ENCODE results near the gene IFITM5.
"Not testable (repeated sequence)": the region's sequence is repeated elsewhere in the genome, so short reads cannot be mapped to it uniquely, and the experiment has no call there.

IFITM5 gene

GRCh38 chr11:329886-330253 lies 30.5 kb upstream of the IFITM5 start:
- H3K4me3 ChIP-seq (ENCODE audit: low read depth, low read length), result no peak overlapping the region
- no peak for DNase-seq (ENCODE audit: low read depth)

- H3K4me3 ChIP-seq (ENCODE audit: low read depth, low read length); DNase-seq (ENCODE audit: low read depth): not testable (repeated sequence)
These were observed 29.3 kb upstream of the IFITM5 start for GRCh38 chr11:328516-329100.

- no peak for DNase-seq (ENCODE audit: low read depth)
- no peak overlapping the region for H3K4me3 ChIP-seq (ENCODE audit: low read depth, low read length)
These were observed 28.7 kb upstream of the IFITM5 start for GRCh38 chr11:328012-328411.

- no peak for DNase-seq (ENCODE audit: low read depth)
- H3K4me3 ChIP-seq (ENCODE audit: low read depth, low read length), result no peak overlapping the region
These were observed 28.2 kb upstream of the IFITM5 start for GRCh38 chr11:327581-327923.

- H3K4me3 ChIP-seq (ENCODE audit: low read depth, low read length), result no peak overlapping the region
- DNase-seq (ENCODE audit: low read depth), result no peak
These were observed 27.7 kb upstream of the IFITM5 start for GRCh38 chr11:326842-327580.

GRCh38 chr11:326592-326841 lies 27.2 kb upstream of the IFITM5 start:
- no peak overlapping the region for H3K4me3 ChIP-seq (ENCODE audit: low read depth, low read length)
- no peak for DNase-seq (ENCODE audit: low read depth)

- H3K4me3 ChIP-seq (ENCODE audit: low read depth, low read length), result no peak overlapping the region
- DNase-seq (ENCODE audit: low read depth), result no peak
These were observed 26.7 kb upstream of the IFITM5 start for GRCh38 chr11:325796-326591.

GRCh38 chr11:324593-325517 lies 25.5 kb upstream of the IFITM5 start:
- H3K4me3 ChIP-seq (ENCODE audit: low read depth, low read length); DNase-seq (ENCODE audit: low read depth): not testable (repeated sequence)

GRCh38 chr11:324156-324555 lies 24.8 kb upstream of the IFITM5 start:
- no peak for DNase-seq (ENCODE audit: low read depth)
- H3K4me3 ChIP-seq (ENCODE audit: low read depth, low read length), result no peak overlapping the region

- not testable (repeated sequence) for DNase-seq (ENCODE audit: low read depth)
- peak overlapping the region; percentile 71 for H3K4me3 ChIP-seq (ENCODE audit: low read depth, low read length)
These were observed 20.6 kb upstream of the IFITM5 start for GRCh38 chr11:319888-320273.

- not testable (repeated sequence) for DNase-seq (ENCODE audit: low read depth)
- peak overlapping the region; percentile 71 for H3K4me3 ChIP-seq (ENCODE audit: low read depth, low read length)
These were observed 20.0 kb upstream of the IFITM5 start for GRCh38 chr11:319121-319887.

- DNase-seq (ENCODE audit: low read depth), result not testable (repeated sequence)
- peak overlapping the region; percentile 71 for H3K4me3 ChIP-seq (ENCODE audit: low read depth, low read length)
These were observed 19.2 kb upstream of the IFITM5 start for GRCh38 chr11:318405-319120.

- not testable (repeated sequence) for DNase-seq (ENCODE audit: low read depth)
- H3K4me3 ChIP-seq (ENCODE audit: low read depth, low read length), result peak overlapping the region; percentile 18
These were observed 18.5 kb upstream of the IFITM5 start for GRCh38 chr11:317668-318404.

GRCh38 chr11:316891-317301 lies 17.6 kb upstream of the IFITM5 start:
- H3K4me3 ChIP-seq (ENCODE audit: low read depth, low read length), result no peak overlapping the region
- no peak for DNase-seq (ENCODE audit: low read depth)

- peak overlapping the region; percentile 52 for H3K4me3 ChIP-seq (ENCODE audit: low read depth, low read length)
- DNase-seq (ENCODE audit: low read depth), result no peak
These were observed 16.8 kb upstream of the IFITM5 start for GRCh38 chr11:316031-316701.

- DNase-seq (ENCODE audit: low read depth), result no peak
- H3K4me3 ChIP-seq (ENCODE audit: low read depth, low read length), result peak overlapping the region; percentile 52
These were observed 16.2 kb upstream of the IFITM5 start for GRCh38 chr11:315516-315994.

- no peak for DNase-seq (ENCODE audit: low read depth)
- peak overlapping the region; percentile 52 for H3K4me3 ChIP-seq (ENCODE audit: low read depth, low read length)
These were observed 15.7 kb upstream of the IFITM5 start for GRCh38 chr11:315051-315481.
